ENCODE results near the gene IL5.

DNA sequence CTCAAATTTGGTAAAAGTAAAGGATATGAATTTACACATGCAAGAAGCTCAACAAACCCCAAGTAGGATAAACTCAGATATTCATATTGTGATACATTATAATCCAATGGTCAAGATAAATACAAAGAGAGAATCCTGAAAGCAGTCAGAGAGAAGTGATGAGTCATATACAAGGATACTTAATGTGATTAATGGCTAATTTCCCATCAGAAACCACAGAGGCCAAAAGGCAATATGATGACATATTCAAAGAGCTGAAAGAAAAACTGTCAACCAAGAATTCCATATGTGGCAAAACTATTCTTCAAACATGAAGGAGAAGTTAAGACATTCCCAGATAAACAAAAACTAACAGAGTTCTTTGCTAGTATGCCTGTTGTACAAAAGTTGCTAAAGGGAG lies 33.2 kb downstream of the IL5 start:
- TF ChIP-seq, protein P1, sequence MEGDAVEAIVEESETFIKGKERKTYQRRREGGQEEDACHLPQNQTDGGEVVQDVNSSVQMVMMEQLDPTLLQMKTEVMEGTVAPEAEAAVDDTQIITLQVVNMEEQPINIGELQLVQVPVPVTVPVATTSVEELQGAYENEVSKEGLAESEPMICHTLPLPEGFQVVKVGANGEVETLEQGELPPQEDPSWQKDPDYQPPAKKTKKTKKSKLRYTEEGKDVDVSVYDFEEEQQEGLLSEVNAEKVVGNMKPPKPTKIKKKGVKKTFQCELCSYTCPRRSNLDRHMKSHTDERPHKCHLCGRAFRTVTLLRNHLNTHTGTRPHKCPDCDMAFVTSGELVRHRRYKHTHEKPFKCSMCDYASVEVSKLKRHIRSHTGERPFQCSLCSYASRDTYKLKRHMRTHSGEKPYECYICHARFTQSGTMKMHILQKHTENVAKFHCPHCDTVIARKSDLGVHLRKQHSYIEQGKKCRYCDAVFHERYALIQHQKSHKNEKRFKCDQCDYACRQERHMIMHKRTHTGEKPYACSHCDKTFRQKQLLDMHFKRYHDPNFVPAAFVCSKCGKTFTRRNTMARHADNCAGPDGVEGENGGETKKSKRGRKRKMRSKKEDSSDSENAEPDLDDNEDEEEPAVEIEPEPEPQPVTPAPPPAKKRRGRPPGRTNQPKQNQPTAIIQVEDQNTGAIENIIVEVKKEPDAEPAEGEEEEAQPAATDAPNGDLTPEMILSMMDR (IDR thresholded peaks at IDR 0.05), result no peak
- TF ChIP-seq POLR2A (IDR thresholded peaks at IDR 0.05), result no peak
